ES-I3 (cell line): Measurements from ENCODE around the gene CNIH4.

Experiments
- H3K36me3 ChIP-seq: 2 replicates; pipeline ENCODE4 v1.6.1; 2013; ENCODE audit warnings: mild to moderate bottlenecking, low read length, control low read depth, moderate library complexity; ENCODE audit not compliant: insufficient read depth
- H3K4me1 ChIP-seq: 2 replicates; pipeline ENCODE4 v1.6.1; 2013; ENCODE audit warnings: mild to moderate bottlenecking, control low read depth, low read length; ENCODE audit not compliant: insufficient read depth
- H3K9ac ChIP-seq: 2 replicates; pipeline ENCODE4 v1.6.1; 2013; ENCODE audit warnings: low read depth, mild to moderate bottlenecking, low read length, moderate library complexity
- H3K9me3 ChIP-seq: 2 replicates; pipeline ENCODE4 v1.6.1; 2013; ENCODE audit warnings: mild to moderate bottlenecking, low read length, moderate library complexity; ENCODE audit not compliant: control insufficient read depth, insufficient read depth

The CNIH4 gene

GRCh38 chr1:224368409-224368808 lies 11.7 kb downstream of the CNIH4 start:
- Histone ChIP-seq H3K9ac (no peak overlapping the region), H3K4me1 (no peaks in the 10 kb centered on the region), H3K36me3 (peaks cover 39% of the 10 kb centered on the region), H3K9me3 (peaks cover 5% of the 10 kb centered on the region; the same call in 1 of the 2 replicates)

GRCh38 chr1:224373008-224373590 lies 16.4 kb downstream of the CNIH4 start:
- peaks cover 35% of the 10 kb centered on the region for H3K36me3 ChIP-seq

GRCh38 chr1:224375059-224375458 lies 18.4 kb downstream of the CNIH4 start:
- no peaks in the 10 kb centered on the region for H3K9me3 ChIP-seq
- no peaks in the 10 kb centered on the region for H3K4me1 ChIP-seq
- H3K9ac ChIP-seq: no peak overlapping the region
- peaks cover 39% of the 10 kb centered on the region for H3K36me3 ChIP-seq

More at GRCh38 chr1:224373008-224373590, 16.4 kb downstream of the CNIH4 start:
- no peak overlapping the region for H3K9ac ChIP-seq
- H3K9me3 ChIP-seq: no peaks in the 10 kb centered on the region
- H3K4me1 ChIP-seq: no peaks in the 10 kb centered on the region

GRCh38 chr1:224377676-224378006 lies 21.0 kb downstream of the CNIH4 start:
- no peak overlapping the region for H3K9ac ChIP-seq
- peaks cover 5% of the 10 kb centered on the region; the same call in 1 of the 2 replicates for H3K4me1 ChIP-seq

GRCh38 chr1:224378855-224379631 lies 22.4 kb downstream of the CNIH4 start:
- Histone ChIP-seq H3K36me3 (peaks cover 23% of the 10 kb centered on the region), H3K9me3 (no peaks in the 10 kb centered on the region), H3K9ac (no peak overlapping the region), H3K4me1 (peaks cover 5% of the 10 kb centered on the region; the same call in 1 of the 2 replicates)

More at GRCh38 chr1:224377676-224378006, 21.0 kb downstream of the CNIH4 start:
- Histone ChIP-seq H3K36me3 (peaks cover 31% of the 10 kb centered on the region), H3K9me3 (no peaks in the 10 kb centered on the region)

GRCh38 chr1:224380003-224380402 lies 23.3 kb downstream of the CNIH4 start:
- Histone ChIP-seq H3K4me1 (peaks cover 5% of the 10 kb centered on the region; the same call in 1 of the 2 replicates), H3K9ac (no peak overlapping the region), H3K36me3 (peaks cover 23% of the 10 kb centered on the region), H3K9me3 (no peaks in the 10 kb centered on the region)

GRCh38 chr1:224381880-224382548 lies 25.3 kb downstream of the CNIH4 start:
- Histone ChIP-seq H3K9ac (no peak overlapping the region), H3K36me3 (peaks cover 8% of the 10 kb centered on the region; the same call in 1 of the 2 replicates), H3K9me3 (no peaks in the 10 kb centered on the region), H3K4me1 (peaks cover 5% of the 10 kb centered on the region; the same call in 1 of the 2 replicates)

- peaks cover 8% of the 10 kb centered on the region; the same call in 1 of the 2 replicates for H3K36me3 ChIP-seq
- no peaks in the 10 kb centered on the region for H3K9me3 ChIP-seq
- H3K4me1 ChIP-seq: peaks cover 5% of the 10 kb centered on the region; the same call in 1 of the 2 replicates
- H3K9ac ChIP-seq: no peak overlapping the region
Observed at GRCh38 chr1:224383218-224383617, 26.5 kb downstream of the CNIH4 start.

- Histone ChIP-seq H3K36me3 (peaks cover 15% of the 10 kb centered on the region), H3K4me1 (no peaks in the 10 kb centered on the region), H3K9me3 (no peaks in the 10 kb centered on the region), H3K9ac (no peak overlapping the region)
Observed at GRCh38 chr1:224387302-224387912, 30.7 kb downstream of the CNIH4 start.

- Histone ChIP-seq H3K9ac (no peak overlapping the region), H3K4me1 (no peaks in the 10 kb centered on the region), H3K9me3 (no peaks in the 10 kb centered on the region), H3K36me3 (peaks cover 20% of the 10 kb centered on the region)
Observed at GRCh38 chr1:224387943-224388342, 31.3 kb downstream of the CNIH4 start.

- no peaks in the 10 kb centered on the region for H3K4me1 ChIP-seq
- H3K9ac ChIP-seq: no peak overlapping the region
- no peaks in the 10 kb centered on the region for H3K9me3 ChIP-seq
- peaks cover 36% of the 10 kb centered on the region for H3K36me3 ChIP-seq
Observed at GRCh38 chr1:224390517-224390916, 33.8 kb downstream of the CNIH4 start.

- H3K36me3 ChIP-seq: peaks cover 42% of the 10 kb centered on the region
Observed at GRCh38 chr1:224392411-224393249, 36.0 kb downstream of the CNIH4 start.

GRCh38 chr1:224393294-224393693 lies 36.6 kb downstream of the CNIH4 start:
- no peaks in the 10 kb centered on the region for H3K9me3 ChIP-seq
- no peak overlapping the region for H3K9ac ChIP-seq
- peaks cover 47% of the 10 kb centered on the region for H3K36me3 ChIP-seq
- H3K4me1 ChIP-seq: no peaks in the 10 kb centered on the region

More at GRCh38 chr1:224392411-224393249, 36.0 kb downstream of the CNIH4 start:
- Histone ChIP-seq H3K9me3 (no peaks in the 10 kb centered on the region), H3K4me1 (no peaks in the 10 kb centered on the region), H3K9ac (no peak overlapping the region)
